ENCODE results near the gene BCLAF1. TPM values are rescaled to one million over a fixed set of nuclear protein-coding genes. Genes with fewer than 3 reads are reported as not detected.
"Not testable (repeated sequence)": the region's sequence is repeated elsewhere in the genome, so short reads cannot be mapped to it uniquely, and the experiment has no call there.

The BCLAF1 gene
- total and polyA plus RNA-seq, 2 experiments from 2014 or later: 133 to 151 TPM

- TF ChIP-seq CTCF (conservative IDR thresholded peaks at IDR 0.05; ENCODE audit: low read depth in 2 of 2) (no peak), ZNF114 (CRISPR knock-in tag; IDR thresholded peaks at IDR 0.05) (no peak), ETS1 (IDR thresholded peaks at IDR 0.05) (no peak), EZH2phosphoT487 (IDR thresholded peaks at IDR 0.05; ENCODE audit: unreplicated experiment) (no peak), ZNF331 (CRISPR knock-in tag; IDR thresholded peaks at IDR 0.05; ENCODE audit: low read depth) (no peak)
Measured at GRCh38 chr6:136225496-136225895, 64.2 kb downstream of the BCLAF1 start (continued).

- H3K27ac Mint-ChIP-seq; H3K4me2 ChIP-seq; H3K9me2 ChIP-seq (ENCODE audit: insufficient read depth); H4K20me1 ChIP-seq (replicated peaks; ENCODE audit: insufficient read depth); H3K27me3 Mint-ChIP-seq (ENCODE audit: insufficient read depth, low read depth, poor library complexity); DNase-seq (ENCODE audit: low spot score); H3K4me3 Mint-ChIP-seq; H3K4me3 ChIP-seq; H3K4me1 ChIP-seq (ENCODE audit: insufficient read depth); H3K36me3 Mint-ChIP-seq (ENCODE audit: low read depth); H3K9me3 Mint-ChIP-seq; H3F3A ChIP-seq (replicated peaks; ENCODE audit: low read depth); H3K79me2 ChIP-seq (replicated peaks; ENCODE audit: insufficient read depth); ATAC-seq; H3K27me3 ChIP-seq (ENCODE audit: insufficient read depth); H3K27ac ChIP-seq (ENCODE audit: low read depth); H3K36me3 ChIP-seq (ENCODE audit: insufficient read depth); H2AFZ ChIP-seq; H3K4me1 Mint-ChIP-seq: not testable (repeated sequence)
Measured at GRCh38 chr6:136224974-136225373, 64.7 kb downstream of the BCLAF1 start.

GRCh38 chr6:136216503-136217401, 72.9 kb downstream of the BCLAF1 start:
- Mint-ChIP-seq H3K9me3 (no peaks in the 10 kb centered on the region; the same call in 2 of the 3 replicates), H3K27me3 (ENCODE audit: insufficient read depth, low read depth, poor library complexity) (no peaks in the 10 kb centered on the region), H3K4me1 (no peaks in the 10 kb centered on the region), H3K27ac (no peak overlapping the region), H3K36me3 (ENCODE audit: low read depth) (no peaks in the 10 kb centered on the region), H3K4me3 (no peak overlapping the region)
- H3K9me2 ChIP-seq (ENCODE audit: insufficient read depth): no peaks in the 10 kb centered on the region
- H3K79me2 ChIP-seq (replicated peaks; ENCODE audit: insufficient read depth): no peaks in the 10 kb centered on the region
- H2AFZ ChIP-seq: no peak overlapping the region
- H3F3A ChIP-seq (replicated peaks; ENCODE audit: low read depth): no peaks in the 10 kb centered on the region
- H3K4me1 ChIP-seq (ENCODE audit: insufficient read depth): no peaks in the 10 kb centered on the region
- H3K36me3 ChIP-seq (ENCODE audit: insufficient read depth): no peaks in the 10 kb centered on the region
- H4K20me1 ChIP-seq (replicated peaks; ENCODE audit: insufficient read depth): no peaks in the 10 kb centered on the region
- DNase-seq (ENCODE audit: low spot score): no peak
- no peaks in the 10 kb centered on the region for H3K27me3 ChIP-seq (ENCODE audit: insufficient read depth)
- no peak overlapping the region for H3K27ac ChIP-seq (ENCODE audit: low read depth)
- H3K4me2 ChIP-seq: no peak overlapping the region
- H3K4me3 ChIP-seq: no peak overlapping the region
- no peak for ATAC-seq
- TF ChIP-seq ZNF114 (CRISPR knock-in tag; IDR thresholded peaks at IDR 0.05) (no peak), REST (IDR thresholded peaks at IDR 0.05; ENCODE audit: unreplicated experiment) (no peak), NANOG (IDR thresholded peaks at IDR 0.05; ENCODE audit: borderline replicate concordance) (no peak), EZH2 (IDR thresholded peaks at IDR 0.05; ENCODE audit: low read depth, unreplicated experiment) (no peak), ZNF331 (CRISPR knock-in tag; IDR thresholded peaks at IDR 0.05; ENCODE audit: low read depth) (no peak), JUNB (IDR thresholded peaks at IDR 0.05; ENCODE audit: unreplicated experiment) (no peak), EZH2phosphoT487 (IDR thresholded peaks at IDR 0.05; ENCODE audit: unreplicated experiment) (no peak), POLR2AphosphoS5 (IDR thresholded peaks at IDR 0.05; ENCODE audit: low read depth) (no peak), STAT1 (IDR thresholded peaks at IDR 0.05; ENCODE audit: unreplicated experiment) (no peak)

All from GM23338 (cell line).